Activated CD8-positive, alpha-beta memory T cell treated with anti-CD3 and anti-CD28 coated beads, Interleukin-2, amount 50 U/mL, for 1 hour (primary cell): ENCODE results near the gene DMPK.
A peak's percentile ranks its signal among the peaks of the same experiment; 100 is the strongest.

Experiments used
- DNase-seq: peaks from one replicate; pipeline ENCODE4 v3.0.0-alpha.2; 2020; ENCODE audit errors: extremely low read depth

The DMPK gene

DNA sequence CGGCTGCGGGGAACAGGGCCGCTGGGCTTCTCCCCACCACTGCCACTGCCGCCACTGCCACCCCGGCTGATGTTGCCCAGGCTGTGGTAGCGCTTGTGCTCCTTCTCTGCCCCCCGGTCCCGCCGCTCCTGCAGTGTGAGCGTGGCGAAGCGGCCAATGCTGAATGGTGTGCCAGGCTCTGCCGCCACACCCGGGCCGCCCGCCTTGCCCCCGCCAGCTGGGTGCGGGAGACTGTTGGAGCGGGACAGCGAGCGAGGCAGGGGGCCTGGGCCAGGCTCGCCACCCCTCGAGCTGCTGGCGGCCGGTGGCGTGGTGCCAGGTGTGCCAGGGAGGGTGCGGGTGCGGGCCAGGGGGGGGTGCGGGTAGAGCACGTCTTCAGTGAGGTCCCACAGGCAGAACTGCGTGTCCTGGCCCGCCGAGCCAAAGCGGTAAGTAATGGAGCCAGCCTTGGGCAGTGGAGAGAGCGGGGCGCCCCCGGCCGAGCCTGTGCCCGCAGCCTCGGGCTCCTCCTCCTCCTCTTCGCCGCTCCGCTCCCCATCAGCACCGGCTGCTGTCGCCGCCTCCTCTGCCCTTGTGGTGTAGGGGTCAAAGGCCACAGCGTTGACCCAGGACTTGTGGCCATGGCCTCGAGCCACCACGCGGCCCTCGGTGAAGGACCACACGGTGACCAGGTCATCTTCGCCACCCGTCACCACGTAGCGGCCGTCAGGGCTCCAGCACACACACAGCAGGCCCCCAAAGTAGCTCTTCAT lies 3.7 kb upstream of the DMPK start:
- no peak for DNase-seq

- no peak for DNase-seq
Measured at GRCh38 chr19:45785097-45785496, 2.8 kb upstream of the DMPK start.

GRCh38 chr19:45784096-45784495 lies 1.8 kb upstream of the DMPK start:
- no peak for DNase-seq

DNA sequence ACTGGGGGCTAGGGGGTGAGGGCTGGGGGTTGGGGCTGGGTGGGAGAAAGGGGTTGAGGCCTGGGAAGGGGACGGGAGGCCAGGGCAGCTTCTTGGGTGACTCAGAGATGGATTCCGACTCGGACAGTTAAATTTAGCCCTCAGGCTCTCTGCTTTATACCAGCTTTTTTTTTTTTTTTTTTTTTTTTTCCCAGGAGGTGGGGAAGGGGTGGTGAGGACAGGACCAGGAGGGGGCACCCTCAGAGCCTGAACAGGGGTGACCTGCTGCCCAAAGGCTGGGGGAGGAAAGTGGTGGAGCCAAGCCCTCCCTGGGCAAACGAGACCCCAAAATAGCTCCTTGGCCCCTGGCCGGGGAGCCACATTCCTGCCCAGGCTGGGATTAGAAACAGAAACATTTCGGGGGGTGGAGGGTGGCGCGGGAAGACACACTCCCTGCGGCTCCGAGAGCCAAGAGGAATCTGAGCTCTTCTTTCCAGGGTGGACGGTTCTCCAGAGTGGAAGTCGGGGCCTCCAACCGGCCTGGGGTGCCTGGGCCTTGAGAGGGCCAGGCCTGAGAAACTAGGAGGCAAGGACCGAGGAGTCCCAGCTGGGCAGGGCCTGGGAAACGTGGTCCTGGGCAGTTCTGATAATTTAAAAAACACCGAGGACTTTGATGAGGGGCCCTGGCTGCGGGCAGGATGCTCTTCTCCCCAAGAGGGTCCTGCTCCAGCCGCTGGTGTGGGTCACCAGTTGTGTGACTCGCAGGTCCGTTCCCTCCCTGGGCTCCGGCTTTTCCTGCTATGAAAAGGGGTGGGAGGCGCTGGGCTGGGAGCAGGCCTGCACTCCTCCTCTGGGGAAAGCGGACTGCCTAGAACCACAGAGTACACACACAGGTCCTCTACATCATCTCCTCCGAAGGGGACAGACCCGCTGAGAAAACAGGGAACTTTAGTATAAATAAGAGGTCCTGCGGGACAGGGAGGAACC lies 813 bp upstream of the DMPK start:
- DNase-seq = no peak

- no peak for DNase-seq
Measured at GRCh38 chr19:45781214-45782161, 802 bp downstream of the DMPK start.

GRCh38 chr19:45780448-45781213 lies 1.7 kb downstream of the DMPK start:
- DNase-seq = no peak

- DNase-seq = no peak
Measured at GRCh38 chr19:45780146-45780447, 2.2 kb downstream of the DMPK start.

DNA sequence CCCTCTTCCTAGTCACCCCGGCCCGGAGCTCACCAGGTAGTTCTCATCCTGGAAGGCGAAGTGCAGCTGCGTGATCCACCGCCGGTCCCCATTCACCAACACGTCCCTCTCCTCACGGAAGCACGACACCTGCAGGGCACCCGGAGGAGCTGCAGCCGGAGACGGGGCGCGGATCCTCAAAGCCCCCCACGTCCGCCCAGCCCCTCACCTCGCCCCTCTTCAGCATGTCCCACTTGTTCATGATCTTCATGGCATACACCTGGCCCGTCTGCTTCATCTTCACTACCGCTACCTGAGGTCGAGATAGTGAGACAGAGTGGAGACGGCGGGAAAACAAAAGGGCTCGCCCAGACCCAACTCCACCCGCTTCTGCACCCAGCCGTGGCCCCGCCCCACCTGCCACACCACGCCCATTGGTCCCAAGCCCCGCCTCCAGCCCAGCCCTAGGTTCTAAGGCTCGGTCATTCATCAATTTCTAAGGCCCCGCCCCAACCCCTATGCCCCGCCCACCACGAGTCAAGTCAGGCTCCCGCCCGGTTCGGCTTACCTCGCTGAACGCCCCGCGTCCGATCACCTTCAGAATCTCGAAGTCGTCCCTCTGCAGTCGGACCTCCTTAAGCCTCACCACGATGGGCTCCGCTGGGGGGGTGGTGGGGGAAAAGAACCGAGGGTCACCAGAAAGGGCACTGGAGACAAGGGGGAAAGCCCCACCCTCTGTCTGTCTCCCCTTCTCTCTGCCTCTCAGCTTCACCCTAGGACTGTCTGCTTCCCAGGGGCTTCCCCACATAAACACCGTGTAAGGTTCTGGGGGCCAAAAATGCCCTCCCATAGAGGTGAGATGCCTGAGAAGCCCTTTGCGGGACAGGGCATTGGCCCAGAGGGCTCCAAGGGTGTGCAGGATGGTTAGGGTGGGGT lies 2.8 kb downstream of the DMPK start:
- peak; percentile 45 for DNase-seq

DNA sequence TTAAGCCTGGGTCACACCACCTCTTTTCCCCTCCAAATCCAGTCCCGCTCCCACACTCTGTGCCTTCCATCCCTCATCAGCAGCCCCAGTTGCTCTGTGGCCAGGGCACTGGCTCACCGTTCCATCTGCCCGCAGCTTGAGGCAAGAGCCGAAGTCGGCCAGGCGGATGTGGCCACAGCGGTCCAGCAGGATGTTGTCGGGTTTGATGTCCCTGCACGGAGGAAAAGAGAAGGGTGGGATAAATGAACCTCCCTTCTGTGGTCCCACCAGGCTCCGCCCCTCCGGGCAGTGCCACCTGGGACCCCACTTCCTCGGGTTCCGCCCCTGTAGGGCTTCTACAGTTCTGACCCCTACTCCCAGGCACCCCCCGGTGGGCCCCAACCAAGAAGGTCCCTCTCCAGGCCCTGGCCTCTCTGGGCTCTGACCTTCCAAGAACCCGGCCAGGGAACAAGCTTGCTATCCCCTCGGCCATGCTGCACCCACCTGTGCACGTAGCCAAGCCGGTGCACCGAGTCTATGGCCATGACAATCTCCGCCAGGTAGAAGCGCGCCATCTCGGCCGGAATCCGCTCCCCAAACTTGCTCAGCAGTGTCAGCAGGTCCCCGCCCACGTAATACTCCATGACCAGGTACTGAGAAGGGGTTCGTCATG lies 4.2 kb downstream of the DMPK start:
- no peak for DNase-seq

- DNase-seq = no peak
Measured at GRCh38 chr19:45777395-45777961, 4.8 kb downstream of the DMPK start.

DNA sequence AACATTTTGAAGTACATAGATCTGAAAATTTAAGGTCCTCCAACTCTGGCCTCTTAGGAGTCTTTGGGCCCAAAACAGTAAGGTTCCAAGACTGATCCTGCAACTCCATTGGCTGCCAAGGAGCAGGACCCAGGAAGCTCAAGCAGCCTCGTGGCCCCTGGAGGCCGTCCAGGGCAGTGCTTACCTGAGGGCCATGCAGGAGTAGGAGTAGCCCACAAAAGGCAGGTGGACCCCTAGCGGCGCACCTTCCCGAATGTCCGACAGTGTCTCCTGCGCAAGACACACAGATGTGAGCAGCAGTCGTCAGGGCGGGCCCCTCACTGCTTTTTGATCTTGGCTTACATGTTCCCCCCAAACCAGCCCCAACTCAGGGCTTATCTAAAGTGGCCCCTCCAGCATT lies 7.5 kb downstream of the DMPK start:
- DNase-seq = no peak

DNA sequence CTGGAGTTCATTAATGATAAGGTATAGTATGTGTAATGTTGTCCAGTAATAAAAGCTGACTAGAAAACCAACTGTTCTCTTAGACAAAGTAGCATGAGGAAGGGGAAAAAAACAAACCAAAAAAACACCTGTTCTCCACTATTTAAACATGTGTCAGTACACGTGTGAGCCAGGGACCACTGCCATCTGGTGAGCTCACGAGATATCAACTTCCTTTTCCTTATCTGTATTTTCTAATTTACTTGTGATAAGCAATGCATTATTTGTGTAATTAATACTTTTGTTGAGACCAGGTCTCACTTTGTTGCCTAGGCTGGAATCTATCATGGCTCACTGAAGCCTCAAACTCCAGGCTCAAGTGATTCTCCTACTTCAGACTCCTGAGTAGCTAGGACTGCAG lies 8.9 kb downstream of the DMPK start:
- DNase-seq = no peak

GRCh38 chr19:45772912-45773311 lies 9.4 kb downstream of the DMPK start:
- no peak for DNase-seq

- DNase-seq = no peak
Measured at GRCh38 chr19:45772130-45772840, 10.0 kb downstream of the DMPK start.

DNA sequence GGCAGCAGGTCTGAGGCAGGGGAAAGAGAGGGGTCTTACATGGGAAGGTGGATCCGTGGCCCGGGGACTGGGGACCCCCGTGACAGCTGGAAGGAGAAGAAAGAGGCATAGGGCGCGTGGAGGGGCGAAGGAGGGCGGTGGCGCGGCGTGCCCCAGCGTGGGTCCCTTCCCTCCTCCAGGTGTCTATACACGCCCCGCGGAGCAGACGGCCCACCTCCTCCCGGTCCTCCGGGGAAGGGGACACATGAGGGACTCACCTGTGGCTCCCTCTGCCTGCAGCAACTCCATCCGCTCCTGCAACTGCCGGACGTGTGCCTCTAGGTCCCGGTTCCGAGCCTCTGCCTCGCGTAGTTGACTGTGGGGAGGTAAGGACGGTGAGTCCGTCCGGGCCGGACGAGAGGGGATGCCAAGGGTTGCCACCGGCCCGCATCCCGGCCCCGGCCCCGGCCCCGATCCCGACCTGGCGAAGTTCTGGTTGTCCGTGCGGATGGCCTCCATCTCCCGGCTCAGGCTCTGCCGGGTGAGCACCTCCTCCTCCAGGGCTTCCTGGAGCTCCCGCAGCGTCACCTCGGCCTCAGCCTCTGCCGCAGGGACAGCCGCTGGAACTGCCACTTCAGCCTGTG lies 10.9 kb downstream of the DMPK start:
- DNase-seq = no peak

DNA sequence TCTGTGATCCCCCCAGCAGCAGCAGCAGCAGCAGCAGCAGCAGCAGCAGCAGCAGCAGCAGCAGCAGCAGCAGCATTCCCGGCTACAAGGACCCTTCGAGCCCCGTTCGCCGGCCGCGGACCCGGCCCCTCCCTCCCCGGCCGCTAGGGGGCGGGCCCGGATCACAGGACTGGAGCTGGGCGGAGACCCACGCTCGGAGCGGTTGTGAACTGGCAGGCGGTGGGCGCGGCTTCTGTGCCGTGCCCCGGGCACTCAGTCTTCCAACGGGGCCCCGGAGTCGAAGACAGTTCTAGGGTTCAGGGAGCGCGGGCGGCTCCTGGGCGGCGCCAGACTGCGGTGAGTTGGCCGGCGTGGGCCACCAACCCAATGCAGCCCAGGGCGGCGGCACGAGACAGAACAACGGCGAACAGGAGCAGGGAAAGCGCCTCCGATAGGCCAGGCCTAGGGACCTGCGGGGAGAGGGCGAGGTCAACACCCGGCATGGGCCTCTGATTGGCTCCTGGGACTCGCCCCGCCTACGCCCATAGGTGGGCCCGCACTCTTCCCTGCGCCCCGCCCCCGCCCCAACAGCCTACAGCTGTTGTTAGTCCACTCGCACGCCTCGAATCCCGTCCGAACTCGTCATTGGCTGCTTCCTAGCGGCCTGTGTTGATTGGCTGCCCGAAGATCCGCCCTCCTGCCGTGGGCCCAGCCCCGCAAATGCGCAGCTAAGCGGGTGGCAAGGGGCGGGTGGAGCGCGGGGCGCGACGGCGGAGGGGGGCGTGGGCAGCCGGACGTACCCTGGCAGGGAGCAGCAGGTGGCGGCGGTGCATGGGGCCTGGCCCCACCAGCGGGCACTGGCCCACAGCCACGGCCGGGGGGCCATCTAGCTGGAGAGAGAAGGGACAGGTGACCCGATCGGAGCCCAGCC lies 11.8 kb downstream of the DMPK start:
- peak; percentile 72 for DNase-seq

- DNase-seq = peak; percentile 31
Measured at GRCh38 chr19:45769821-45770191, 12.5 kb downstream of the DMPK start.
